Measurements from ENCODE around the gene SH3BP2. TPM values are rescaled to one million over a fixed set of nuclear protein-coding genes. Genes with fewer than 3 reads are reported as not detected.
A peak's percentile ranks its signal among the peaks of the same experiment; 100 is the strongest.

SH3BP2 gene
- polyA plus RNA-seq, result 10 to 100 TPM; 12.6 to 71.0 (median 22.7) TPM

GRCh38 chr4:2792711-2793585 is at the start of gene SH3BP2:
Gene SH3BP2, plus strand, starts transcription at chr4:2793085. Its CDS starts 27,533 bp downstream, at chr4:2820618.
- Mint-ChIP-seq H3K27ac (peak within 1 kb of the TSS in 5 of 6 donors; percentile 42 to 72 (median 45)), H3K4me1 (peaks cover 28 to 37% of the 10 kb centered on the region in 2 donors), H3K4me3 (peak within 1 kb of the TSS; percentile 77 to 90 (median 86)), H3K27me3 (ENCODE audit: low read depth in 3 of 3) (peaks cover 0 to 6% (median 2%) of the 10 kb centered on the region in 3 donors), H3K36me3 (no peaks in the 10 kb centered on the region), H3K9me3 (no peaks in the 10 kb centered on the region)
- peak; percentile 49 to 55 (median 50) for DNase-seq

GRCh38 chr4:2743518-2744445 is 49.1 kb upstream of the SH3BP2 start:
- H3K36me3 Mint-ChIP-seq, result peaks cover 0 to 22% (median 9%) of the 10 kb centered on the region in 3 donors
- H3K27me3 Mint-ChIP-seq (ENCODE audit: low read depth in 3 of 3), result peaks cover 0 to 5% (median 0%) of the 10 kb centered on the region in 3 donors
- no peak overlapping the region for H3K4me3 Mint-ChIP-seq
- no peaks in the 10 kb centered on the region for H3K9me3 Mint-ChIP-seq
- no peak for DNase-seq
- H3K27ac Mint-ChIP-seq, result peak overlapping the region in 2 of 6 donors; percentile 7 to 79
- H3K4me1 Mint-ChIP-seq, result peaks cover 19 to 22% of the 10 kb centered on the region in 2 donors

DNA sequence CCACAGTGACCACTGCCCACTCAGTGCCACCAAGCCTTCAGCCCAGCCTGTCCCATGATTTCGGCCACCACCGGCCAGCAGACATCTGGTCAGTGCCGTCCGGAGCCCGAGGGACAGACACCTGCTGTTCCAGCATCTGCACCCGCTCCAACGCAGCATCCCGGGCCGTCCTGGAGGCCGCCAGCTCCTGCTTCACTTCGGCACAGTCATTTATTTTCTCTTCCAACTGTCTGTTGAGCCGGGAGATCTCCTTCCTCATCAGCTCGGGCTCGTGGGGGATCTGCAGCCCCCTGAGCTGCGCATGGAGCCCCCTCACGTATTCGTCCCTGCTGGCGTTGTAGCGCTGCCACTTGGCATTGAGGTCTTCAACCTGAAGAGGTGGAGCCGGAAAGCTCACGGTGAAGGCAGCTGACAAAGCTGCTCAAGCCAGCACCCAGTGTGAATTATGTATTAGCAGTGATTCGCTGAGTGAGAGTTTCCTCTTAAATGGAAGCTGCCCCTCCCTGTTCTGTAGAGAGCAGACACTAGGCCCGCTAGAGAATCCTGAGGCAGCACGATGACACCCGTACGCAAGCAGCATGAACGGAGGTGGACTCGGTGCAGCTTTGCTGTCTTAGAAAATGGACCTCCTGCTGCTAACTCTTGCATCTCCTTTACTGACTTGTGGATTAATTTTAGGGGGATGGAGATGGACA is 48.2 kb upstream of the SH3BP2 start:
- Mint-ChIP-seq H3K27ac (peak overlapping the region; percentile 39 to 93 (median 76)), H3K9me3 (no peaks in the 10 kb centered on the region), H3K36me3 (peaks cover 0 to 22% (median 9%) of the 10 kb centered on the region in 3 donors), H3K27me3 (ENCODE audit: low read depth in 3 of 3) (peaks cover 0 to 5% (median 0%) of the 10 kb centered on the region in 3 donors), H3K4me1 (peaks cover 19 to 22% of the 10 kb centered on the region in 2 donors), H3K4me3 (no peak overlapping the region)
- no peak for DNase-seq

- peak overlapping the region; percentile 57 to 93 (median 82) for H3K27ac Mint-ChIP-seq
- H3K4me3 Mint-ChIP-seq, result no peak overlapping the region
- H3K9me3 Mint-ChIP-seq, result no peaks in the 10 kb centered on the region
- H3K27me3 Mint-ChIP-seq (ENCODE audit: low read depth in 3 of 3), result peaks cover 0 to 5% (median 0%) of the 10 kb centered on the region in 3 donors
- peaks cover 21 to 22% of the 10 kb centered on the region in 2 donors for H3K4me1 Mint-ChIP-seq
- no peak for DNase-seq
- H3K36me3 Mint-ChIP-seq, result peaks cover 0 to 22% (median 9%) of the 10 kb centered on the region in 3 donors
Observed at GRCh38 chr4:2745516-2745915, 47.4 kb upstream of the SH3BP2 start.

DNA sequence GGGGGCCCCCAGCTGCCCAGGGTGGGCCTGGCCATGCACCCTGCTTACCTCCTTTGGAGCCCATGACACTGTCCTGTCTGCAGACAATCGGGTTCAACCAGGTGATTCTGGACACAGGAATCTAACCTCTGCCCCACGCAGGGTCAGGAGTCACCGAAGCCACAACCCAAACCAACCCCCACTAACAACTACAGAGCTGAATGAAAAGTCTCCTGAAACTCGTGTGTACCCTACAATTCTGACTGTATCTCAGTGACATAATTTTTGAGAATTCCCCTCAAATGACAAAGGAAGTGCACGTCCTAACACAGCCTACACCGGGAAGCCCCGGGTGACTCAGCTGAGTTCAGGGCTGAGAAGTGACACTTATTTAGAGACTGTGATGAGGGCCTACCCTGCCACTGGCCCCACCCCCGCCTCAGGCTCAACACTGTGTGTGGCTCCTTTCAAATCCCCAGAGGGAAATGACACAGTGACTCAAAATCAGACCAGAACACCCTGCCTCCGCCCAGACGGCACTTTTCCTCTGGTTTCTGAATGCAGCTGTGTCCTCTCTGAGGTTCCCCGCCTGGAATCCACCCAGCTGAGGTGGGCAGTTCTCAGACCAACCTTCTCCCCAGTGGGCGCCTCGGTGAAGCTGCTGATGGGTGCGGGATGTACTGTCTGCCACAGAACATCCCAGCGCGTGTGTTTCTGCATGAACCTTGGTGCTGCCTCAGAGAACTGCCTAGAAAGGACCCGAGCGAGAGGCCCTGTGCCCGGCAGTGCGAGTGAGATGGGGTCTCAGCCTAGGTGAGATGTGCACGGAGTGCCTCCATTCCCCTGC is 46.7 kb upstream of the SH3BP2 start:
- Mint-ChIP-seq H3K27me3 (ENCODE audit: low read depth in 3 of 3) (peaks cover 0 to 3% (median 0%) of the 10 kb centered on the region in 3 donors), H3K27ac (peak overlapping the region; percentile 57 to 93 (median 82)), H3K4me1 (peaks cover 21 to 22% of the 10 kb centered on the region in 2 donors), H3K4me3 (peak overlapping the region in 1 of 5 donors; percentile 36), H3K9me3 (no peaks in the 10 kb centered on the region), H3K36me3 (peaks cover 0 to 18% (median 5%) of the 10 kb centered on the region in 3 donors)
- DNase-seq, result peak; percentile 41 to 71 (median 42)

DNA sequence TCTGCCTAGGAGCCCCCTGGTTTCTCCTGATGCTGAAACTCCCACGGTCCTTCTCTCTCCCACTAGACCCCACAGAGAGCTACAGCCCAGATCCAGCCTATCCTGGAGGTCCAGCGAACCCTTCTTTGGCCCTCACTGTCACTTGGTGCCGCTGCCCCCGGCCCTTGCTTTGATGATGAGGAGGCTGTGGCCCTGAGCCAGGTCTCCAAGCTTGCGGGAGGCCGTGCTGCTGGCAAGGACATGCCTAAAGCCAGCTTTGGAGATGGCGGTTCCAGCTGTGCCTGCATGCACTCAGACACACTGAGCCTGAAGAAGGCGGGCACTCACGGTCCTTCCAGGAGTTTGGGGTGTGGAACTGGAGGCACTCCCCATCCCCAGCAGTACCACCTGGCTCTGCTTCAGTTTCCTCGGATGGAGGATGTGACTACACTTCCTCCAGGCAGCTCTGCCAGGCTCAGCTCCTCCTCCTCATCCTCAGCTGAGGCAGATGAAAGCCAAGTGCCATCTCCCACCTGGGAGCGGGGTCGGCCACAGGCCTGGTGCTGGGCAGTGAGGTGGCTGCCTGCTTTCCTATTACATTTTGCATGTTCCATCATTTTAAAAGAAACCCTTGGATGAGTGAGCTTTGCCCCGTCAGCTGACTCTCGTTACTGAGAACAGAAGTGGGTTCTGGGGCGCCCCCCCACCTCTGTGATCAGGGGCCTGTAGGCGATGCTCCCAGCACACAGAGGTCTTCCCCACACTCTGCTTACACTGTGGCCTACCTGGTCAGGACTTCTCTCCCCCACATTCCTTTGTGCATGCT is 45.8 kb upstream of the SH3BP2 start:
- H3K27me3 Mint-ChIP-seq (ENCODE audit: low read depth in 3 of 3), result peaks cover 0 to 2% (median 0%) of the 10 kb centered on the region in 3 donors
- no peak for DNase-seq
- H3K36me3 Mint-ChIP-seq, result peaks cover 0 to 15% (median 5%) of the 10 kb centered on the region in 3 donors
- H3K4me1 Mint-ChIP-seq, result peaks cover 21 to 22% of the 10 kb centered on the region in 2 donors
- no peaks in the 10 kb centered on the region for H3K9me3 Mint-ChIP-seq
- H3K4me3 Mint-ChIP-seq, result peak overlapping the region in 1 of 5 donors; percentile 36
- H3K27ac Mint-ChIP-seq, result peak overlapping the region; percentile 32 to 93 (median 82)

DNA sequence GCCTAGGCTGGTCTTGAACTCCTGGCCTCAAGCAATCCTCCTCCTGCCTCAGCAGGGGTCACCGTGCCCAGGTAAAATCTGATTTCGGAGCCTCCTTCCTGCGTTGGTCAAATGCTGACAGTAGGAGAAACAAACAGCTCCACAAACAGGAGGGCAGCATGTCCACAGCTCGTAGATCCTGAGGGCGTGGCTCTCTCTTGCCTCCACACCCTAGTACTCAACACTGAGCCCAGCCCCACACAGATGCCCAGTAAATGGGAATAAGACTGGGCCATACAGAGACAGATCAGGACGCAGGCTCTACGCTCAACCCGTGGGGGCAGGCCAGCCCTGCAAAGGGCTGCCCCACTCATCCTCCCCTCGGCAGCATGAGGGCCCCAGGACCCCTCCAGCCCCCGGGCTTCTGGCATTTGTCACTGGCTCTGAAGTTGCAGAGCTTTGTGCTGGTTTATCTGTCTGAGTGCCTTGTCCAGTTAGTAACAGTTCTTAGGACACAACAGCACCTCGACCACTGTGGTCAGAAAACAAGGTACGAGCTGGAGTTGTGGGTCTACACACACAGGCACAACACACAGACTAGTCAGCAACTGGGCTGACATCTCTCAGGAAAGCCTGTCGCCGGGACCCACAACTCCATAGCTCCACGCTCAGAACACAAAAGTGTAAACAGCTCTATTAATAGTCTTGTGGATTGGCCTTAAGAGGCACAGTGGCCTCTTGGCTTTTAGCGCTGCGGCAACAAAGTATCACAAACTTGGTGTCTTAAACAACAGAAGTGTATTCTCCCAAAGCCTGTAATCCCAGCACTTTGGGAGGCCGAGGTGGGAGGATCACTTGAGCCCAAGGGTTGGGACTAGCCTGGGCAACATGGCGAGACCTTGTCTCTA is 41.9 kb upstream of the SH3BP2 start:
- Mint-ChIP-seq H3K4me3 (no peak overlapping the region), H3K4me1 (peaks cover 34 to 39% of the 10 kb centered on the region in 2 donors), H3K27me3 (ENCODE audit: low read depth in 3 of 3) (peaks cover 0 to 6% (median 2%) of the 10 kb centered on the region in 3 donors), H3K9me3 (no peaks in the 10 kb centered on the region), H3K36me3 (peaks cover 0 to 5% (median 5%) of the 10 kb centered on the region in 3 donors), H3K27ac (no peak overlapping the region)
- no peak for DNase-seq

DNA sequence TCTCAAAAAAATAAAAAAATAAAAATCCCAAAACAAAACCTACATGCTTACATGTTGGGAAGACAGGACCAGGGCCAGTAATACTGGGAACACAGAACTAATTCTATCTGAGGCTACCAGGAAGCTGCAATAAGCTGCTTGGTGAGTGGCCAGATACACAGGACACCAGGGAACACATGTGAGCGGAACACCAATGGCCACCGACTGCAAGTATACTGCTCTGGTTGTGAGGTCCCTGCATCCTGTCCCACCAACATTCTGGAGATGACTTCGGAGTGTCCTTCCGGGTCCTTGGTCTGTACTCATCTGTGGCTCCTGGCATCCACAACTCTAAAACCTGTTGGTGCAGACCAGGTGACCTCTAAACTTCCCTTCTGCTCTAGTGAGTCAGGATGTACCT is 39.4 kb upstream of the SH3BP2 start:
- no peak for DNase-seq
- Mint-ChIP-seq H3K27ac (peak overlapping the region in 1 of 6 donors; percentile 44), H3K4me3 (peak overlapping the region in 2 of 5 donors; percentile 28 to 47), H3K4me1 (peaks cover 27% of the 10 kb centered on the region in 2 donors), H3K27me3 (ENCODE audit: low read depth in 3 of 3) (peaks cover 0 to 6% (median 2%) of the 10 kb centered on the region in 3 donors), H3K9me3 (no peaks in the 10 kb centered on the region), H3K36me3 (no peaks in the 10 kb centered on the region)

DNA sequence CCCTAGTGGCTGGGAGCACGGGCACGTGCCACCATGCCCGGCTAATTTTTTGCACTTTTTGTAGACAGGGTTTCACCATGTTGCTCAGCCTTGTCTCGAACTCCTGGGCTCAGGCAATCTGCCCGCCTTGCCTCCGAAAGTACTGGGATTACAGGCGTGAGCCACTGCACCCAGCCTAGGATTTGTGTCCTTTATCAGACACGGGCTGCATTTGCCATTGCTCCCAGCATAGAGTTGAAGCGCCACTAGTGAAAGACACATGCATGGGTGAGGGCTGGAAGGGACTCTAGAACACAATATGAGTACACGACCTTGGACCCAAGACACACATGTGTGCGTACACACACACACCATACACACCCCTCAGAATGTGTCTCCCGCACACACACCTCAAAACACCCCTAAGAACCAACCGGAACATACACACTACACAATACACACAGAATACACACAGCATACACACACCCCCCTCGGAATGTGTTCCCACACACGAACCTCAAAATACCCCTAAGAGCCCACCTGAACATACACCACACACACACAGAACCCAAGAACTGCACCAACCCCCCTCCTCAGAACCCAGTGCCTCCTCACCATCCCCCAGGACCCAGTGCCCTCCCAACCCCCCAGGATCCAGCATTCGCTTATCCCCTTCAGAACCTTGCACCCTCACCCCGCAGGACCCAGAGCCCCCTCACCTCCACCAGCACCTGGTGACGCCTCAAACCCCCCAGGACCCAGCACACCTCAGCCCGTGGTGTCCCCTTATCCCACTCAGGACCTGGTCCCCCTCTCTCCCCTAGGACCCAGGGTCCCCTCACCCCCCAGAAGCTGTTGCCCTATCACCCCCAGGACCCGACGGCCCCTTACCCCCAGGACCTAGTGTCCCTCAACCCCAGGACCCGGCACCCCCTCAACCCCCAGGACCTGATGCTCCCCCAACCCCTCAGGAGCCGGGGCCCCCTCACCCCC is 37.8 kb upstream of the SH3BP2 start:
- Mint-ChIP-seq H3K27me3 (ENCODE audit: low read depth in 3 of 3) (peaks cover 0 to 6% (median 2%) of the 10 kb centered on the region in 3 donors), H3K4me3 (peak overlapping the region; percentile 72 to 85 (median 77)), H3K27ac (peak overlapping the region; percentile 29 to 89 (median 64)), H3K4me1 (peaks cover 24 to 27% of the 10 kb centered on the region in 2 donors), H3K9me3 (no peaks in the 10 kb centered on the region), H3K36me3 (no peaks in the 10 kb centered on the region)
- DNase-seq, result no peak
